Astrocyte (in vitro differentiated cells and primary cell): ENCODE results near the gene WIPI1.

Experiments
- EZH2 ChIP-seq: IDR thresholded peaks from 2 replicates; pipeline ENCODE4 v1.6.1; 2012; ENCODE audit warnings: mild to moderate bottlenecking, low read length, inconsistent platforms; ENCODE audit not compliant: insufficient read depth
- TF ChIP-seq, protein P1 (sequence below): IDR thresholded peaks from 2 replicates; pipeline ENCODE4 v1.5.1; 2011; ENCODE audit warnings: low read depth, mild to moderate bottlenecking, inconsistent platforms, low read length, moderate library complexity; ENCODE audit not compliant: insufficient read depth

GRCh38 chr17:68384941-68385340 is 72.4 kb downstream of the WIPI1 start:
- TF ChIP-seq, protein P1, sequence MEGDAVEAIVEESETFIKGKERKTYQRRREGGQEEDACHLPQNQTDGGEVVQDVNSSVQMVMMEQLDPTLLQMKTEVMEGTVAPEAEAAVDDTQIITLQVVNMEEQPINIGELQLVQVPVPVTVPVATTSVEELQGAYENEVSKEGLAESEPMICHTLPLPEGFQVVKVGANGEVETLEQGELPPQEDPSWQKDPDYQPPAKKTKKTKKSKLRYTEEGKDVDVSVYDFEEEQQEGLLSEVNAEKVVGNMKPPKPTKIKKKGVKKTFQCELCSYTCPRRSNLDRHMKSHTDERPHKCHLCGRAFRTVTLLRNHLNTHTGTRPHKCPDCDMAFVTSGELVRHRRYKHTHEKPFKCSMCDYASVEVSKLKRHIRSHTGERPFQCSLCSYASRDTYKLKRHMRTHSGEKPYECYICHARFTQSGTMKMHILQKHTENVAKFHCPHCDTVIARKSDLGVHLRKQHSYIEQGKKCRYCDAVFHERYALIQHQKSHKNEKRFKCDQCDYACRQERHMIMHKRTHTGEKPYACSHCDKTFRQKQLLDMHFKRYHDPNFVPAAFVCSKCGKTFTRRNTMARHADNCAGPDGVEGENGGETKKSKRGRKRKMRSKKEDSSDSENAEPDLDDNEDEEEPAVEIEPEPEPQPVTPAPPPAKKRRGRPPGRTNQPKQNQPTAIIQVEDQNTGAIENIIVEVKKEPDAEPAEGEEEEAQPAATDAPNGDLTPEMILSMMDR: no peak
- TF ChIP-seq EZH2: no peak
